Measurements from ENCODE around the gene ESR1.

DNA sequence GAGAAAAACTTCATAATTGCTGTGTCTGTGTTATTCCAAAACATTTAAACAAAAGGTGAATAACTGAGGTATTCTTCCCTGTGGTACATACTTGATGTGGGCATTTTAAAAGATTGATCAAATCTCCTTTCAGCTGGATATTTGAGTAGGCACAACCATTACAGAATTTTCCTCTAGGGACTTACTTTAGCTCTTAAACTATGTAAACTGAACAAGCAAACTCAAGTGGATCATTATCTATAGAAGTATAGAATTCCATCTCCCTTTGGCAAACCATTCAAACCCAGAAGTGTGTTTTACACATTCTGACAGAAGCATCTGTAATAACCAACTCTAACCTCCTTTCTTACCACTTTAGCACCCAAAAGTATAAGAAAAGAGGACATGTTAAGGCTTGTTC lies 241.4 kb downstream of the ESR1 start:
- TF ChIP-seq, protein P1, sequence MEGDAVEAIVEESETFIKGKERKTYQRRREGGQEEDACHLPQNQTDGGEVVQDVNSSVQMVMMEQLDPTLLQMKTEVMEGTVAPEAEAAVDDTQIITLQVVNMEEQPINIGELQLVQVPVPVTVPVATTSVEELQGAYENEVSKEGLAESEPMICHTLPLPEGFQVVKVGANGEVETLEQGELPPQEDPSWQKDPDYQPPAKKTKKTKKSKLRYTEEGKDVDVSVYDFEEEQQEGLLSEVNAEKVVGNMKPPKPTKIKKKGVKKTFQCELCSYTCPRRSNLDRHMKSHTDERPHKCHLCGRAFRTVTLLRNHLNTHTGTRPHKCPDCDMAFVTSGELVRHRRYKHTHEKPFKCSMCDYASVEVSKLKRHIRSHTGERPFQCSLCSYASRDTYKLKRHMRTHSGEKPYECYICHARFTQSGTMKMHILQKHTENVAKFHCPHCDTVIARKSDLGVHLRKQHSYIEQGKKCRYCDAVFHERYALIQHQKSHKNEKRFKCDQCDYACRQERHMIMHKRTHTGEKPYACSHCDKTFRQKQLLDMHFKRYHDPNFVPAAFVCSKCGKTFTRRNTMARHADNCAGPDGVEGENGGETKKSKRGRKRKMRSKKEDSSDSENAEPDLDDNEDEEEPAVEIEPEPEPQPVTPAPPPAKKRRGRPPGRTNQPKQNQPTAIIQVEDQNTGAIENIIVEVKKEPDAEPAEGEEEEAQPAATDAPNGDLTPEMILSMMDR (IDR thresholded peaks at IDR 0.05), result no peak
- no peak for TF ChIP-seq POLR2A (IDR thresholded peaks at IDR 0.05)
